Aorta (tissue), 5 donors: ENCODE results near the gene ZNF747. TPM values are rescaled to one million over a fixed set of nuclear protein-coding genes. Genes with fewer than 3 reads are reported as not detected.

Source experiments
- ATAC-seq: fragments of 200-7000 bp; cut with Tn5 transposase; one replicate; pipeline ENCODE4 v1.9.1; 2022; ENCODE audit warnings: moderate library complexity; ENCODE audit not compliant: low FRiP score
- DNase-seq, 2 donors: peaks; one replicate each; pipeline ENCODE4 v3.0.0-alpha.2; 2020
- H3K27ac ChIP-seq, 2 donors: one replicate each; pipeline ENCODE4 v1.5.1; 2013; ENCODE audit warnings: low read length in 2 of 2, mild to moderate bottlenecking in 2 of 2, moderate library complexity in 2 of 2, control low read depth in 1 of 2, inconsistent platforms in 1 of 2, low read depth in 1 of 2
- H3K27me3 ChIP-seq, 2 donors: one replicate each; pipeline ENCODE4 v1.6.1; 2013; ENCODE audit warnings: control low read depth in 1 of 2, low read length in 1 of 2, mild to moderate bottlenecking in 1 of 2, moderate library complexity in 1 of 2; ENCODE audit not compliant: insufficient read depth in 2 of 2, control insufficient read depth in 1 of 2
- H3K36me3 ChIP-seq, 2 donors: one replicate each; pipeline ENCODE4 v1.6.1; 2013; ENCODE audit warnings: control low read depth in 1 of 2, low read length in 1 of 2, mild to moderate bottlenecking in 1 of 2; ENCODE audit not compliant: insufficient read depth in 2 of 2, control insufficient read depth in 1 of 2
- H3K4me1 ChIP-seq, 2 donors: one replicate each; pipeline ENCODE4 v1.6.1; 2013; ENCODE audit warnings: low read length in 2 of 2, control low read depth in 1 of 2, mild to moderate bottlenecking in 1 of 2, moderate library complexity in 1 of 2; ENCODE audit not compliant: insufficient read depth in 2 of 2, control insufficient read depth in 1 of 2
- H3K4me3 ChIP-seq, 2 donors: one replicate each; pipeline ENCODE4 v1.5.1; 2013; ENCODE audit warnings: low read length in 2 of 2, control low read depth in 1 of 2, mild to moderate bottlenecking in 1 of 2
- H3K9me3 ChIP-seq: one replicate; pipeline ENCODE4 v1.6.1; 2013; ENCODE audit warnings: mild to moderate bottlenecking, low read length; ENCODE audit not compliant: control insufficient read depth
- WGBS, 2 donors: extraction: QIAGEN DNeasy Blood & Tissue Kit; methylation state at CpG; one replicate each; pipeline ENCODE4 v1.1.7; 2013; 5-methylcytosine and 5-hydroxymethylcytosine counted together
- intact Hi-C, 2 donors: fragments of 100-400 bp; cut with DNase I; formaldehyde crosslinking; loops; one replicate each; pipeline versions ENCODE4 v1.14.2 to v1.15.0; 2022
- polyA plus RNA-seq, 2 donors: library from polyadenylated mRNA; stranded (reverse); fragments of 200-250 nt; gene quantifications; one replicate each; pipeline ENCODE4 v1.2.3, GENCODE V29; 2013
- total RNA-seq, 2 donors: library from RNA; stranded (reverse); fragmentation: NEBNext Ultra II Directional; extraction: Animal tissue kit (Norgen Biotek cat#: 25700); gene quantifications; one replicate each; pipeline ENCODE4 v1.2.1, GENCODE V29; 2021
- donor health status: healthy with polysubstance abuse.
- donor health status: Bipolar disorder and iron deficiency.
- donor health status: DM: no; HTN: no; CAD: no.
- donor health status: DM: no; HTN: no; CAD: no.
- donor health status: DM: yes; HTN: yes; CAD: no.

The ZNF747 gene
- total and polyA plus RNA-seq, 4 donors = 5.1 to 9.5 (median 8.7) TPM

DNA sequence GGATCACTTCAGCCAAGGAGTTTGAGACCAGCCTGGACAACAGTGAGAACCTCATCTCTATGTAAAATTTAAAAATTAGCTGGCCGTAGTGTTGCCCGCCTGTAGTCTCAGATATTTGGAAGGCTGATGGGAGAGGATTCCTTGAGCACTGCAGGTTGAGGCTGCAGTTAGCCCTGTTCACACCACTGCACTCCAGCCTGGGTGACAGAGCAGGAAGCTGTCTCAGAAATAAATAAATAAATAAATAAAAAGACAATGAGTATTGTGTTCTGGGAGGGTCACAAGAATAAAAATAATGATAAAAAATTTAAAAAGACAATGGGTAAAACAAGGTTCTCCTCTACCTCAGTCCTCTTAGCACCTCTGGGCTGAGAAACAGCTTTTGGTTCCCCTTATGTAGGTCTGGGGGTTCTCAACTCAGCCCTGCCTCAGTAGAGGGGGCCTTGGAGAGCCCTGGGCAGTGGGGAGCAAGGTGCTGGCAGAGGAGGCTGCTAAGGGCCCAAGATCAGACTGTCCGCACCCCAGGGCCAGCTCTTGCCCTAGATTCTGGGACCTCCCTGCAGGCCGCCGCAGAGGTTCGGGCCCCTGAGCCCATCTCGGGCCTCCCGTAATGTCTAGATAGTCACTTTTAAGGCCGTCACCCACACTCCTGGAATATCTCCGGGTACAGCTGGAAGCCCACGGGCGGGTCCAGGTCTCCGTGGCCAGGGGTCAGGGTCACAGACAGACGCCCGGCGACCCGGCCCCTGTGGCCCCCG is 20.1 kb upstream of the ZNF747 start:
- Histone ChIP-seq H3K4me1 (no peaks in the 10 kb centered on the region), H3K36me3 (peaks cover 0 to 4% of the 10 kb centered on the region in 2 donors), H3K27ac (no peak overlapping the region), H3K27me3 (no peaks in the 10 kb centered on the region), H3K9me3 (no peaks in the 10 kb centered on the region), H3K4me3 (no peak overlapping the region)
- intact Hi-C loops = no loop called here
- 94 to 95% methylated on average over 18 of the region's 18 CpGs for WGBS, 2 donors
- ATAC-seq = no peak
- DNase-seq = no peak

DNA sequence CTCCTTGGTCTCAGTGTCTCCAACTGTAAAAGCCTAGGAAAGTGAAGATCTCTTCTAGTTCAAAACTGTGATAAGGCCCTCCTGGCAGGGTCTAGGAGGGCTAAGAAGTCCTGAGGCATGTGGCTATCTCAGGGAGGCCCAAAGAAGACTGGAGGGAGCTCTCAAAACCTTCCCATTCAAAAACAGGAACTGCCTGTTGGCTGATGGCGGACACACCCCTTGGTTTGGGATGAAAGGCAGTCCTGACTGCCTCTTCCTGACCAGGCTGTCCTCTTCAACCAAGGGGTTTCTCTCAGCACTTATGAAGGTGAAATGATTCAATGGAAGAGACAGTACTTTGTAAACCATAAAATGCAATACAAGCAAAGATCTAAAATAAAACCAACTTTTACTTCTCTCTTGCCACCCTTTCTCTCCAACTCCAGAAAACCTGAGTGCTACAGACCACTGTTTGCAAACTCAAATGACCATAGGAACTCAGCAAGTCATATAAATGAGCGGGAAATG is 18.8 kb upstream of the ZNF747 start:
- 89 to 91% methylated on average over 2 of the region's 2 CpGs for WGBS, 2 donors
- no peaks in the 10 kb centered on the region for H3K9me3 ChIP-seq
- no peak for ATAC-seq
- no peak overlapping the region for H3K4me3 ChIP-seq
- no peaks in the 10 kb centered on the region for H3K4me1 ChIP-seq
- peaks cover 0 to 4% of the 10 kb centered on the region in 2 donors for H3K36me3 ChIP-seq
- no peak for DNase-seq
- no peaks in the 10 kb centered on the region for H3K27me3 ChIP-seq
- H3K27ac ChIP-seq = no peak overlapping the region
- intact Hi-C loops = no loop called here

DNA sequence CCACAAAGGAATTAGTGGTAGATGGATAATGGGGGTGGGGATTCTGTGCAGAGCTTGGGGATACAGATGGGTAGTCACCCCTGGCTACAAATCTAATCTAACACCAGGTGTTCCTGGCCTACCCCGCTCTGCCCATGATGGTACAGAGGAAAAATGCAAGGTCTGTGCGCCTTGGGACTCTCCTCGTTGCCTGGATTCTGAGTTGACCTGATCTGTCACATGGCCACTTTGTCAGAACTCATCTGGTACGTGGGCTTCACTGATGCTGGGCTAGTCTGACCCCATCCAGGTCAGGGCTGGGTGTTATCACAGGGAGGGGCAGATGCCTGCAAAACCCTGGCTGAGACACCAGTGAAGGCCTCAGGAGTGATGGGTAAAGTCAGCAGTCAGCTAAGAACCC is 18.3 kb upstream of the ZNF747 start:
- H3K27ac ChIP-seq = no peak overlapping the region
- H3K4me1 ChIP-seq = no peaks in the 10 kb centered on the region

DNA sequence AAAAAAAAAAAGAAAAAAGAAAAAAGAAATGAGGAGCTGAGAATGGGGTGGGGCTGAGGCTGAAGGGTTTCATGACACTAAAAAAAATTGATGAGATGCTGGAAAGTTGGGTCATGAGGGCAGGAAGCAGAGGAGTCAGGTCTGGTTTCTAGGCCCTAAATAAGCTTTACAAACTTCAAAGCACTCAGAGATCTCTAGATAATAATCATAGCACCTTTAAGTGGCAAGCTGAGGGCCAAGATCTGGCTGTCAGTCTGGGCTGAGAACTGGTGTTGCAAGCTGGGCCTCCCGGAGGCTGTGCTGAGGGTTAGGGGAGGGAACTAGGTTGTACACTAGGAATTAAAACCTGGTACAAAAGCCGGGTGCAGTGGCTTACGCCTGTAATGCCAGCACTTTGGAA is 17.1 kb upstream of the ZNF747 start:
- H3K4me1 ChIP-seq = no peaks in the 10 kb centered on the region
- no peaks in the 10 kb centered on the region for H3K27me3 ChIP-seq
- 84 to 92% methylated on average over 3 of the region's 3 CpGs for WGBS, 2 donors
- DNase-seq (no peak), ATAC-seq (no peak)
- intact Hi-C loops = no loop called here
- no peaks in the 10 kb centered on the region for H3K9me3 ChIP-seq
- H3K36me3 ChIP-seq = peaks cover 0 to 4% of the 10 kb centered on the region in 2 donors
- no peak overlapping the region for H3K27ac ChIP-seq
- H3K4me3 ChIP-seq = no peak overlapping the region

More for the DNA sequence above, 18.3 kb upstream of the ZNF747 start:
- intact Hi-C loops = no loop called here
- DNase-seq (no peak), ATAC-seq (no peak)
- H3K9me3 ChIP-seq = no peaks in the 10 kb centered on the region
- 80 to 81% methylated on average over 4 of the region's 4 CpGs for WGBS, 2 donors
- H3K4me3 ChIP-seq = no peak overlapping the region
- H3K27me3 ChIP-seq = no peaks in the 10 kb centered on the region
- peaks cover 0 to 4% of the 10 kb centered on the region in 2 donors for H3K36me3 ChIP-seq

DNA sequence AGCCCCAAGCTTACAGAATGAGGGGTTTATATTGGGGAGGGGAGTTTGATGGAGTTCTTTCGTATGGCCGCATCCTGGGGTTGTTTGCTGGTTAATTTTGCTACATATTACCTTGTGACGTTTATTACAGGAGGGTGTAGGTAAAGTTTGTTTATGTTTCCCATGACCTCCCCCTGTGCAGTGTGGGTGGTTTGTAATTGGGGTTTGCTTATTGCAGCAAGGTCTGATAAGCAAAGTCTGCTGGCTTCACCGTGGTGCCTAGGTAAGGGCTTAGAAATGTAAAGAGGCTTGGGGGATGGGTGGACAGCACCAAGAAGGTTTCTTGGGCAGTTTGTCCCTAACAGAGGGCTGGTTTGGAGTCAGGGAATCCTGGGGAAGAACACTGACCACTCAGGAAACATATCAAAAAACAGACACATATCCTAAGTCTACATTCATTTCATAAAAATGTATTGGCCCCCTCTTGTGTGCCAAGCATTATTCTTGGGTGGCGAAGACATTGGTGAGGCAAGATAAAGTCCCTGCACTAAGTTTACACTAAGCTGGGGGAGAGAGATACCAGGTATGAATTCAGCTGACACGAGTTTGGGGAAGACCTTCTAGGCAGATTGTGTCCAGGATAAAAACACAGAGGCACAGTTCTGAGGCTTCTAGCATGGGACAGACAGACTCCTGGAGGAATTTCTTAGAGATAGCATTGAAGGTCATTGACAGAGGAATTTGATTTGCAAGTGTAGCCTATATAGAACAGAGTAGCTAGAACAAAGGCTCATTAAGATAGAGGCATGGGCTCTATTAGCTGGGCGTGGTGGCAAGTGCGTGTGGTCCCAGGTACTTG is 14.0 kb upstream of the ZNF747 start:
- Histone ChIP-seq H3K4me1 (no peaks in the 10 kb centered on the region), H3K36me3 (no peaks in the 10 kb centered on the region), H3K27ac (no peak overlapping the region), H3K27me3 (no peaks in the 10 kb centered on the region), H3K9me3 (no peaks in the 10 kb centered on the region), H3K4me3 (no peak overlapping the region)
- ATAC-seq (no peak), DNase-seq (no peak)
- intact Hi-C loops = no loop called here
- WGBS, 2 donors = 77 to 79% methylated on average over 8 of the region's 8 CpGs

DNA sequence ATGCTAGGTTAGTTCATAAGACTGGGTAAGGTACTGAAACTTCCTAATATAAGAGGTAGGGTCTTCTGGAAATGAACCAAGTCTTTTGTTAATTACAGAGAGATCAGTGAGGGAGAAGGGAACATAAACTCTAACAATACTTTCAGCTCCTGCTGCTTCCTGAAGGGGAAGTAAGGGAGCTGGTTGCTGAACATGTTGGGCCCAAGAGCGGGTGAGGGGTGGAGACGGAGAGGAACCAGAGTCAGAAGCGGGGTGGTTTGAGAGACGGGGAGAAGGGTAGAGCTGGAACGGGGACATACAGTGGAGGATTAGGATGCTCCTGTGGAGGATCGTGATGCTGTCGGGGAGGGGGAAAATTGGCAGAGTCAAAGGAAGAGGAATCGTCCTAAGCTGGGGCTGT is 11.5 kb upstream of the ZNF747 start:
- no peak for DNase-seq
- Histone ChIP-seq H3K9me3 (no peaks in the 10 kb centered on the region), H3K27me3 (no peaks in the 10 kb centered on the region), H3K4me1 (no peaks in the 10 kb centered on the region), H3K36me3 (no peaks in the 10 kb centered on the region), H3K27ac (no peak overlapping the region), H3K4me3 (no peak overlapping the region)
- intact Hi-C loops = no loop called here
- WGBS, 2 donors = 85 to 86% methylated on average over 8 of the region's 8 CpGs
- ATAC-seq = no peak

DNA sequence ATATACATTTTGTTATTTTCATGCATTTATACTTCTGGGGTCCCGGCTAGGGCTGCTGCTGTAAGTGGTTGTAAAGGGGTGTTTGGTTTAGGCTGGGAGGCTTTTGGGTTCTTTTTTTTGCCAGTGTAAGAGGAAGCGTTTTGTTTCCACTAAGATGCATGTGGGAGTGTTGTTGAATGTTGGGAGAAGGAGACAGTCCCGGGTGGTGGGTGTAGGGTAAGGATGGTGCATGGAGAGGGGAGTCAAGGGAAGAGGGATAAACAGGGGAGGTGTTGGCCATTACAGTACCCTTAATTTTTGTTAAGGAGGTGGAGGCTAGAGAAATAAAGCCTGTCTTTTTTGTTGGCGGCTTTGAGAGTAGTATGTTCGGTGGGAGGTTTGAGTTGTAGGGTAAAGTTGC is 8.4 kb upstream of the ZNF747 start:
- ATAC-seq (no peak), DNase-seq (no peak)
- intact Hi-C loops = no loop called here
- no peaks in the 10 kb centered on the region for H3K9me3 ChIP-seq
- no peaks in the 10 kb centered on the region for H3K36me3 ChIP-seq
- no peaks in the 10 kb centered on the region for H3K27me3 ChIP-seq
- no peaks in the 10 kb centered on the region for H3K4me1 ChIP-seq
- 76 to 81% methylated on average over 5 of the region's 5 CpGs for WGBS, 2 donors
- no peak overlapping the region for H3K27ac ChIP-seq
- no peak overlapping the region for H3K4me3 ChIP-seq

DNA sequence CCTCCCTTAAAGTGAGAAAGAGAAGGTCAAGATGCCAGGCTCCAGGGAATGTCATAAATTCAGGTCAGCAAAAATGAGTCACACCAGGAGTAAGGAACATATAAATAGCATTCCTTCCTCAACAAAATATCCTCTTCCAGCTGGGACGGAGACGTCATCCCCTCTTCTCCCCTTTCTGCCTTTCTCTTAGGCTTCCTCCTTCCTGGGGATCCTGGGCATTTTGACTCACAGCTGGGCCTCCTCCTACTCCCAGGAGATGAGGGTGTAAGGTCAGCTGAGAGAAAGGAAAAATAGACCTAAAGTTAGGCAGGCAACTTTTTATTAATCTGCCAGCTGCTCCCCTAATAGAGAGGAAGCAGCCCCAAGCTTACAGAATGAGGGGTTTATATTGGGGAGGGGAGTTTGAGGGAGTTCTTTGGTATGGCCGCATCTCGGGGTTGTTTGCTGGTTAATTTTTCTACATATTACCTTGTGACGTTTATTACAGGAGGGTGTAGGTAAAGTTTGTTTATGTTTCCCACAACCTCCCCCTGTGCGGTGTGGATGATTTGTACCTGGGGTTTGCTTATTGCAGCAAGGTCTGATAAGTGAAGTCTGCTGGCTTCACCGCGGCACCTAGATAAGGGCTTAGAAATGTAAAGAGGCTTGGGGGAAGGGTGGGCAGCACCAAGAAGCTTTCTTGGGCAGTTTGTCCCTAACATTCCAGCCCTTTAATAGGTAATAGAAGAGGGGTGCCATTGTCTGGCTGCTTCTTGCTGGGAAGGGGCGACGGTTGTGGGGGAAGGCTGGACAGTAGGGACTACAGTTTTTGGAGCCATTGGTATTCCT is 7.1 kb upstream of the ZNF747 start:
- no peaks in the 10 kb centered on the region for H3K27me3 ChIP-seq
- H3K36me3 ChIP-seq = no peaks in the 10 kb centered on the region
- no peak overlapping the region for H3K27ac ChIP-seq
- no peak overlapping the region for H3K4me3 ChIP-seq
- no peaks in the 10 kb centered on the region for H3K9me3 ChIP-seq
- no peaks in the 10 kb centered on the region for H3K4me1 ChIP-seq
- WGBS, 2 donors = 54 to 56% methylated on average over 10 of the region's 10 CpGs
- ATAC-seq (no peak), DNase-seq (no peak)
- intact Hi-C loops = no loop called here
